GM19238 (cell line): ENCODE data around the gene ERICH4.
"Not testable (repeated sequence)": the region's sequence is repeated elsewhere in the genome, so short reads cannot be mapped to it uniquely, and the experiment has no call there.

ENCODE experiments used
- DNase-seq: peaks from one replicate; pipeline ENCODE4 v3.0.0; 2011; ENCODE audit warnings: low spot score; ENCODE audit not compliant: insufficient read length

Gene ERICH4, protein sequence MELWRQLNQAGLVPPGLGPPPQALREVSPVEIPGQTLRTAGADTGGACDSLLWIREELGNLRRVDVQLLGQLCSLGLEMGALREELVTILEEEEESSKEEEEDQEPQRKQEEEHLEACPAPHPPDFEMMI

DNA sequence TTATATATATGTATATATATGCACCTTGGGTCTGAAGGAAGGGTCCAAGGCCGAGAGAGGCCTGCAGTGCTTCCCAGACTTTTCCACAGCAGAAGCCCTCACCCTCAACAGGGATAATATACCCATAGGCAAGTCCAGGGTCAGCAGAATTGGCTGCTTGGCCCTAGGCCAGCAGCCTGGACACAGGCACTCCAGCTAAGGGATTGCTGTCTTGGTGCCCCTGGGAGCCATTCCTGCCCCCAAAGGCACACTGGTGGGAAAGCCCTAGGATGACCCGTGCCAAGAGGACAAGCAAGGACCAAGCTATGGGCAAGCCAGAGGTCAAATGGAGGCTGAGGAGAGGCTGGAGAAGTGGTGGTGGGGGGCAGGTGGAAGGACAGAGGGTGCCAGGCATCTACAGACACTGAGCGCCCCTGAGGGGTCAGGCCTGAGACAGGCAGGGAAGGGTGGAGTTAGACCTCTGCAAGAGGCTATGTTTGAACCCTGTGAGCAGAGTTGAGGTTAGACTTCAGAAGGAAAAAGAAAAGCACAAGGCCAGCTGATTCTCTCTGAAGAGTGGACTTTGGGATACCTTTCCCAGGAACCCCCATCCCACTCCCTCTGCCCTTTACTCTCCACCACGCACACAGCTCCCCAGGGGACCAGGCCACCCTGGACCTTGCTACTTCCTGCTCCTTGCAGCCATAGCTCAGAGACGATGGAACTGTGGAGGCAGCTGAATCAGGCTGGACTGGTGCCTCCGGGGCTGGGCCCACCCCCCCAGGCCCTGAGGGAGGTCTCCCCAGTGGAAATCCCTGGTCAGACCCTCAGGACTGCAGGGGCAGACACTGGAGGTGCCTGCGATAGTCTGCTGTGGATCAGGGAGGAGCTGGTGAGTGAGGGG is at the start of gene ERICH4:
TSS of gene ERICH4 (plus strand) at position 684 of the 883 bp plus-strand sequence. CDS start at position 698, 14 bp downstream.
- DNase-seq = no peak

DNA sequence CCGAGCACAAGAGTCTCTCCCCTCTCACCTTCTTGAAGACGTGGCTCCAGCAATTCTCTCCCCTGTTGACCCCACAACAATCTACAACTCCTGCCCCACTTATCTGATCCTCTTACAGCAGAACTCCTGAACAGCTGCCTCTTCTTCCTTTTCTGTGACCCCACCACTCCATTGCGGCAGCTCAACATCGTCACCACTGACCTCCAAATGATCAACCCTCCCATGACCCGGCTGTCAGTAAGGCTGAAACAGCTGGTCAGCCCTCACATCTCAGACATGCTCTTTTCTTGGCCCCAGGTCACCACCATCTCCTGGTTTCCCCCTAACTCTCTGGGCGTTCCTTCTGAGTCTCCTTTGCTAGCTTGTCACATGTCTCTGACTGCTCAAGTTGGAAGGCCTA is 47.6 kb upstream of the ERICH4 start:
- DNase-seq = no peak

DNA sequence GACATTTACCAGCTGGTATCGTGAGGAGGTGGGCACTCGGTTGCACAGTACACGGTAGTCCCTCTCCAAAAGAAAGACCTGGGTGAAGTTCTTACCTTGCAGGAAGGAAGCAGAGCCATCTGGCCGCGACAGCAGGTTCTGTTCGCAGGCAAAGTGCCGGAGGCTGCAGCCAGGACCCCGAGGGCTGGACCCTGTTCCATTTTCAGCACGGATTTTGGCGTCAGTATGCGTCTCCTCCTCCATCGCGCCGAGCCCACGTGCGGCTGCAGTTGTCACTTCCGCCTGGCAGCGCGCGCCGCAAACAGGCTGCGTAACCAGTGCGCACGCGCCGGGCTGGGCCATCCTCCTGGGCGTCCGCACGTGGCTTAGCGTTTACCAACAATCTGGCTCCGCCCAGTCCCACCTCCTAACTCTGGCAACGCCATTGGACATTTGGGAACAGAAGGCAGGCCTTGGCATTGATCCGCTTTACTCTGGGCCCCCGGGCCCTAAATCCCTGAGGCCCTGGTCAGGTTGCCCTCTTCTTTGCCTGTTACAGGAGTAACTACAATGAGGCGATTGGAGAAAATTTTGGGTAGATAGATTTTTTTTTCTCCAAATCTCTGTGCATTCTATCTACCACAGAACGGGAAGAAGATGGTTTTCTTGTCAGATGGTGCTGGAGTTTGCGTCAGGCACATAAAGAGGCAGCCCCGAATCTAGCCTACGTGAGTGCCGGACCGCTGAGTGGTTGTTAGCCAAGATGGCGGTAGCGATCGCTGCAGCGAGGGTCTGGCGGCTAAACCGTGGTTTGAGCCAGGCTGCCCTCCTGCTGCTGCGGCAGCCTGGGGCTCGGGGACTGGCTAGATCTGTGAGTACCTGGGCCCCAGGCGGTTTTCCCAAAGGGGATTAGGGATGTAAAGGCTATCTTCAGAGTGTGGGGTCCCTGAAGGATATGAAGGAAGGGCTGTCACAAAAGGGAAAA is 45.6 kb upstream of the ERICH4 start, which contains the start of the genes BCKDHA and EXOSC5:
TSS of gene BCKDHA (plus strand) at position 733 of the 964 bp plus-strand sequence. CDS start at position 743, 10 bp downstream.
TSS of gene EXOSC5 (minus strand) at position 274 of the 964 bp plus-strand sequence. CDS start at position 243, 31 bp downstream.
- DNase-seq = peak; percentile 96

DNA sequence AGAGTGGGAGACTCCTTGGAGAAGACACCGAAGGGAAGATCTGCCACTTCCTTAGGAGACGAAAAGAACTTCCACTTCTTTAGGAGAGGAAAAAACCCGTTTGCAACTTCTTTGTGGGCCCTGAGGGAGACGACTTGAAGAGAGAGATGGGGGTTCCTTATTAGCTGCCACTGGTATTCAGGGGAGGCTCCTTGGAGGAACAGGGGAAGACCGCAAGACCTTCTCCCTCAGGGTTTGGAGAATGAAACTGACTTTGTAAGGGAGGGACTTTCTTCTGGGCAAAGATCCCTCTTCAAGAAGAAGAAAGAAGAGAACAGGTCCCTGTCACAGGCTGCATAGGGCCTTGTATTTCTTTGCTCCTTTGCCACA is 44.9 kb upstream of the ERICH4 start:
- DNase-seq = no peak

DNA sequence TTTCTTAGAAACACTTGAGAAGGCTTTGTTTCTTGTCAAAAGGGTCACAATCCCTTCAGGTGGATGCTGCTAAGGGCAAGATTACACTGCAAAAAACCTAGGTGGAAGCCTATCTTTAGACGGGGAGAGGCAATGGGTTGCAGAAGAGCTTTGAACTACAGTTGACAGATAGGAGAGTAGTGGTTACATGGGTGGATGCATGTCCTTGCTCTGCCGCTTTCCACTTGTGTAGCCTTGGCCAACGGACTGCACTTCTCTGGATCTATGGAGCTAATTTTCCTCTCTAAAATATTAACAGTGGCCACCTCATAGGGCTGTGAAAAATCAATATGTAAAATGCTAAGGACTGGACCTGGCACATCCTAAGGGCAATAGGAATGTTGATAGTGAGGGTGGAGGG is 44.4 kb upstream of the ERICH4 start:
- no peak for DNase-seq

DNA sequence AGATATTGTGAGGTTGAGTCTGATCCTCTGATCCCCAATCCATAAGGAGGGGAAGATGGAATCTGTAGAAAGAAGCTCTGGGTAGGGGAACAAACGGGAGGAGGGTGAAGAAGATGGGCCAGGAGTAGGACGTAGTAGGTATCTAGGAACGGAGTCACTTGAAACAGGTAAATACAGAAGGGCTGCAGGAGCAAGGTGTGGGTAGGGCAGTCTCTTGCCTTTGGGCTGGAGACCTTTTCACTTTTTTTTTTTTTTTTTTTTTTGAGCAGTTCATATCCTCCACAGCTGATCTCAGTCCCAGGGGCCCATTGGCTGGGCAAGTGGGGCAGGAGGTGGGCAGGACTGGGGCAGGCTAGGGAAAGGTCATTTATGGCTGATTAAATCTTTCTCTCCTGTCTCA is 43.9 kb upstream of the ERICH4 start:
- no peak for DNase-seq

DNA sequence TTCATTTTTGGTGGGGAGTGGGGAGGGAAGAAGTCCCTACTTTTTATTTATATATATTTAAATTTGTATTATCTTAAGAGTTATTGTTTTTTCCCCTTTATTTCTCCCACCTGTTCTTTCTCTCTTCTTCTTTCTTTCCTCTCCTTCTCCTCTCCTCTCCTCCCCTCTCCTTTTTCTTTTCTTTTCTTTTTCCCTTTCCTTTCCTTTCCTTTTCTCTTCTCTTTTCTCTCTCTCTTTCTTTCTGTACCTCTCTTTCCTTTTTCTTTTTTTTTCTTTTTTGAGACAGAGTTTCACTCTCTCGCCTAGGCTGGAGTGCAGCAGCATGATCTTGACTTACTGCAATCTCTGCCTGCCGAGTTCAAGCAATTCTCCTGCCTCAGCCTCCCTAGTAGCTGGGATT is 43.4 kb upstream of the ERICH4 start:
- DNase-seq = no peak

DNA sequence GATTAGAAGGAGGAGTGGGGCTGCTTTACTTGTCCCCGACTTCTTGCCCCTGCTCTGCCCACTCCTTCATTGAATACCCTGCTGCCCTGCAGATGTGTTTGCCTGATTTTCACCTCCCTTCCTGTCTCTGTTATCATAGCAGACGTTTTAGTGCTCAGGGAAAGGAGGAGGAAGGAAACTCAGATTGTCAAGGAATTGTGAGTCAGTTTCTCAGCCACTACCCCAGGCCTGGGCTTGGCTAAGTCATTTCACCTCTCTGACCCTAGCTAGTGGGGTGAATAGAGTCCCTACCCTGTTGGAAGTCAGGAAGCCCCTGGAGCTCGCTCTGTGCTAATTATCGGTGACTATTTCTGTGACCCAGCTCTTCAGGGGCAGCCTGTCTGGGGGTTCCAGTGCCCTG is 41.5 kb upstream of the ERICH4 start:
- DNase-seq = no peak

DNA sequence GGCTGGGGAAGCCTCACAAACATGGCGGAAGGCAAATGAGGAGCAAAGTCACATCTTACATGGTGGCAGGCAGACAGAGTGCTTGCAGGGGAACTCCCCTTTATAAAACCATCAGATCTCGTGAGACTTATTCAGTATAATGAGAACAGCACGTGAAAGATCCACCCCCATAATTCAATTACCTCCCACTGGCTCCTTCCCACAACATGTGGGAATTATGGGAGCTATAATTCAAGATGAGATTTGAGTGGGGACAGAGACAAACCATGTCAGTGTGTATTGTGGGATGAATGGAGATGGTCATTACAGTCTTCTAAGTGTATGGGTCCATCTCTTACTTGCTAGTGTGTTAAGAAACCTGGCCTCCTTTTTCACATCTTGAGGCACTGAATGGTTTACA is 40.9 kb upstream of the ERICH4 start:
- no peak for DNase-seq

DNA sequence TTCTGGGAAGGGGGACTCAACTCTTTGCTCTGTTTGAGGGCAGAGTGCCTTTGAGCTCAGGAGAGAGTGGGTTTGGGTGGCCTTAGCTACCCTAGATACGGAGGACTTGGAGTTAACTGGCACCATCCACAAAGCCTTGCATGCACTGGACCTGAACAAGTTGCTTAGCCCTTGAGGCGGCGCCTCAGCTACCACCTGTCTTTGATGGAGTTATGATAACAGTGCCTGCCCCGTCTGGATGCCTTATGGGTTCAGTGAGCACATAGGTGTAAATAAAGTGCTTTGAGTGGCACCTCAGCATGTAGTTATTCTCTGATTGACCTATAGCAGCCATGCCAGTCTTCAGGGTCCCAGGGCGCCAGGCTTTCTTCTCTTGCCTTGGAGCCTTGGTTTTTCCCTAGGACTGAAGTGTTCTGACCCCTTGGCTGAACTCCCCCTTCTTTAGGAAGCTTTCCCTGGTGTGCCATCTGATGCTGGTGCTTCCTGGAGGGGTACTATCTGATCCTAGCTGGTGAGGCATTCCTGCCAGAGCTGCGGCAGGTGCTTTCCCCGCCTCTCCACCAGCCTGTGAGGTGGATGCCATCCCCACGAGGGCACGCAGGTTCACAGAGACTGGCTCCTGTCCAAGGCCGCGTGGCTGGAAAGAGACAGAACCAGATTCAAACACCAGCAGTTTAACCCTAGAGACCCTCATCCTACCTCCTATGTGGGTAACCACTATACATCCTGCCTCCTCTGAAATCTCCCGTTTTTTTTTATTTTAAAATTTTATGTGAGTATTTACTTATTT is 39.6 kb upstream of the ERICH4 start:
- no peak for DNase-seq

DNA sequence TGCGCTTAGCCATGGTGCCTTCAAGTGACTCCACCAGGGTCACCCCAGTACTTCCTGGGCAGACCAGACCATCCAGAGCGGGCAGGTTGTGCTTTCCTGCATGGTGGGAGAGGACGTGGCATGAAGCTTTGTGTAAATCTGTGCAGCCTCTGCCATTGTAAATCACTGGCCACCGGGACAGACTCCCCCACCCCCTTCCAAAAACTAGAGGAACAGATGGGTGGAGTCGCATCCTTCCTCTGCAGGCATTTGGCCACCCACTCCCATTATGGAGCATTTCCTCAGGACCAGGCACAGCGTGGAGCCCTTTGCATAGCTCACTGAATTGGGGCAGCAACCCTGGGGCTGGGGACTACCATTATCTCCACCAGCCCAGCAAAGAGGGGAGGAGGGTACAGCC is 37.2 kb upstream of the ERICH4 start:
- no peak for DNase-seq

DNA sequence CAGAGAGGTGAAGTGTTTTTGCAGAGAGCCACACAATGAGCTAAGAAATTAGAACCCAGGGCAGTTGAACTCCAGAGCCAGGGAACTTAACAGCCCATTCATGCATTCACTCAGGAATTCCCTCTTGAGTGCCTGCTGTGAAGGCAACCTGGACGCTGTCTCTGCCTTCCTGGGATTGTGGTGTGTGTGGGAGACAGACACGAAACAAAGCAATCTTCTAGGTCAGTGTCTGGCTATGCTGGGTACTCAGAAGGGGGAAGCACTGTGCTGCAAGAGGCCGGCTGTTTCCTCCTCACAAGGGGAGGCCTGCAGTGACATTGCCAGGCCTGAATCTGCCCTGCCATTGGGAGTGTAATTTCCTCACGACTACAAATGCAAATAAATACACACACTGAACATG is 35.7 kb upstream of the ERICH4 start:
- no peak for DNase-seq

DNA sequence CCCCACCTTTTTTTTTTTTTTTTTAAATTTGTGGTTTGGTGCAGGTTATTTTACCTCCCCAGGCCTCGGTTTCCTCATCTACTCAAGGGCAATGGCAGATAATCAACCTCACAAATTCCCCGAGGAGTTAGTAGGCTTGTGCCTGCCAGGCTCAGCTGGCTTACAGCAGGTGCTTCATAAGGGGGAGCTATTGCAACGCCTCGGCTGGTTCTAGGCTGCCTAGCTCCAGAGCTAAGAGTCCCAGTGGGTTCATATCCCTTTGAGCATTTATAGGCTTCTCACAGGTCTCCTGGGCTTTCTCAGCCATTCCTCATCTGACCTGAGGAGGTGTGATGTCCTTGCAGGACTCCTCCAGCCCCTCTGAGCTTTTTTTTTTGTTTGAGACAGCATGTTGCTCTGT is 34.7 kb upstream of the ERICH4 start:
- no peak for DNase-seq

DNA sequence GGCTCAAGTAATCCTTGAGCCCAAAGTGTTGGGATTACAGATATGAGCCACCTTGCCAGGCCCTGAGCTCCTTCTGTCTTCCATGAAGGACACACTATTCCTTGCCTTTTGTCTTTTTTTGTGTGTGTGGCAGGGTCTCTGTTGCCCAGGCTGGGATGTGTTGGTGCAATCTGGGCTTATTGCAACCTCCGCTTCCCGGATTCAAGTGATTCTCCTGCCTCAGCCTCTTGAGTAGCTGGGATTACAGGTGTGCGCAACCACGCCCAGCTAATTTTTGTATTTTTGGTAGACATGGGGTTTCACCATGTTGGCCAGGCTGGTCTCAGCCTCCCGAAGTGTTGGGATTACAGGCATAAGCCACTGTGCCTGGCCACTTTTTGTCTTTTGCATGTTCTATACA is 34.1 kb upstream of the ERICH4 start:
- DNase-seq = not testable (repeated sequence)

DNA sequence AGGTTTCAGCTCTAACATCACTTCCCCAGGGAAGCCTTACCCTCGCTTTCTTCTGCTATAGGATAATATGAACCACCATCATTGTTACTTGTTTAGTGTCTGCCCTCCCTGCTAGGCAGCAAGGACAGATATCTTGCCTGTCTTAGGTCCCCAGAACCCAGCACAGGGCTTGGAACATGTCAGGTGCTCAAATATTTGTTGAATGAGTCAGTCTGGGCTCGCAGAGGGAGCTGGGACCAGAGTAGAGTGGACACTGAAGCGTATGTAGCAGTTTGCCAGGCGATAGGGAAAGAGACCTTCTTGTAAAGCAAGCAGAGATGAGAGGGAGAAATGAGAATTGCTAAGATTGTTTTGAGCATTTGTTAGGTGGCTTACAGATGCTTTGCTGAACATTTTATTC is 33.7 kb upstream of the ERICH4 start:
- DNase-seq = no peak

DNA sequence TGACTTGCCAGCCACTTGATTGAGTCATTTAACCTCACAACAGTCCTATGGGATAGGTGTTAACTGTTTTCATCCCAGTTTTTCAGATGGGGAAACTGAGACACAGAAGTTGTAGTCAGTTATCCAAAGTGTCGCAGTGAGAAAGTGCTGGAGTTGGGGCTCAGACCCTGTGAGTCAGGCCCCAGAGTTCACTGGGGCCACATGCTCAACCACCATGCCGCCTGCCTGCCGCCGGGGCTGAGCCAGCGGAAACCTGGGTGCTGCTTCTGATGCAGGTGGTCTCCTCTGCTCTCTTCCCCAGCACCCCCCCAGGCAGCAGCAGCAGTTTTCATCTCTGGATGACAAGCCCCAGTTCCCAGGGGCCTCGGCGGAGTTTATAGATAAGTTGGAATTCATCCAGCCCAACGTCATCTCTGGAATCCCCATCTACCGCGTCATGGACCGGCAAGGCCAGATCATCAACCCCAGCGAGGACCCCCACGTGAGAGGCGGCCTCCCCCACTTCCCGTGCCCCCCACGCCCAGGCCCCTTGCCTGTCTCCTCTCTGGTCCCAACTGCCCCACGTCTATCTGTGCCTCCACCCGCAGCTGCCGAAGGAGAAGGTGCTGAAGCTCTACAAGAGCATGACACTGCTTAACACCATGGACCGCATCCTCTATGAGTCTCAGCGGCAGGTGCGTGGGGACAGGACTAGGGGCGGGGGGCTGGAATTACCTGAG is 32.5 kb upstream of the ERICH4 start:
- no peak for DNase-seq

DNA sequence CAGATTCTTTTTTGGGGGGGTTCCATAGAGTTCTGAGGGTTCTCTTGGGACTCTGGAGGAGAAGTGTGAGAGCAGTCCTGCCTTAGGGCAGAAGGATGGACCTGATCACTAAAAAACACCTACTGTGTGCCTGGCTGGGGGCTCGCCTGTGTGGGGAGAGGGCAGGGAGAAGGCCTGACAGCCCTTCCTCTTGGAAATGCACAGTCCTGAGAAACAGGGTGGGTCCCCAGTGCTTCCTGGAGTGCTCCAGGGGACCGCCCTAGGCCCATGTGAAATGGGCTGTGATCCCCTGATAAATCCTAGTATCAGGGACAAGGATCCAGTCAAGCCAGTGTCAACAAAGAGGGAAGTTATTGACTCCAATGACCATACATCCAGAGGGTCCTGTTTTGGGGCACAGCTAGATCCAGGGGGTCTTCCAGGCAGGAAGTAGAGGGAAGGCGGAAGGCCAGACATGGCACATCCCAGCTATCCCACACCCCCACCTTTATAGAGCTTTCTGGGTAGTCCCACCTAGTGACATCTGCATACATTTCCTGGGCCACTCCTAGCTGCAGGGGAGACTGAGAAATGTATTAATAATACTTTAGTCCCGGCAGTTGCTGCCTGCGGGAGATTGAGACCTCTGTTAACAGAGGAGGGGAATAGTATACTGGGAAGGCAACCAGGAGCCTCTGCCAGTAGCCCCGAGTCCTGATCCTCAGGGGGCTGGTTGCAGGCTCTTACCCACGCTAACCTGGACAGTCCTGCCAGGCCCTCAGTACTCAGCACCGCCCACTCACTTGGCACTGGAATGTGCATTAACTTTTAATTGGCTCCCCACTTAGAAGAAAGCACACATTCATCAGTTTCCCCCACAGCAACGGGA is 31.6 kb upstream of the ERICH4 start:
- no peak for DNase-seq

DNA sequence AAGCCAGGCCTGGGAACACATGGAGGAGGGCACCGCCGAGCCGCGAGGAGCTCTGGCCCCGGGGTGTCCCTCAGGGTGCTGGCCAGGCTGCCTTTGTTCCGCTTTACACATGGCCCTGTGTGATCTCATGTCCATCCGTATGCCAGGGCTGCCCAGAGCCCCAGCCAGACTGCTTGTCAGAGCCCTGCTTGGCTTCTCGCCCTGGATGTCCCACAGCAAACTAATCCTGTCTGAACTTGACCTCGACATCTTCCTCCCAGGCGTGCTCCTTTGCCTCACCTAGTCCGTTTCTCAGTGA is 31.0 kb upstream of the ERICH4 start:
- no peak for DNase-seq

DNA sequence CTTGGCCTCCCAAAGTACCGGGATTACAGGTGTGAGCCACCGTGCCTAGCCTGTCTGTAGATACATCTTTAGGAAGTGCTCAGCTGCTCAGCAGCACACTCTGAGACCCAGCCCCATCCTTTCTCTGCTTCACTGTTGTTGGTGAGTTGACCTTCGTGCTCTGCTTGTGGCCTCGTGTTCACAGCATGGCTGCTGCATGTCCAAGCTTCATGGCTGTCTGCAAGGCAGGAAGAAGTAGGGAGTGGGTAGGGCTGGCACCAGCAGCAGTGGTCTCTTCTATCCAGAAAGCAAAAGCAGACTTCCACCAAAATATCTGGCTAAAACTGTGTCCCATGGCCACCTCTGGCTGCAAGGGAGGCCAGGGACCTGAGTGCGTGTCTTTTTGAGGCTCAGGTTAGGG is 30.0 kb upstream of the ERICH4 start:
- no peak for DNase-seq

DNA sequence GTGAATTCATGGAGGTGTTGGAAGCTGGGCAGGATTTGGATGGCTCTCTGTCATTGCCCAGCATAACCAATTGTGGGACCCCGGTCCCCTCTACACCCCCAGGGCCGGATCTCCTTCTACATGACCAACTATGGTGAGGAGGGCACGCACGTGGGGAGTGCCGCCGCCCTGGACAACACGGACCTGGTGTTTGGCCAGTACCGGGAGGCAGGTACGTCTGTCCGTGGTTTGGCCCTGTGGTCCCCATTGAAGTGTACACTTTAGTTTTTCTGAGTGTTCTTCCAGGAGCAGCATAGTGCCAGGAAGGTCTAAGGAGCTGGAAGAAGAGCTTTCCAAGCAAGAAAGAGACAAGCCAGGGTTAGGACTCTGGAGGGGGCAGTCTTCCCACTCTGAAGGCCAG is 29.0 kb upstream of the ERICH4 start:
- DNase-seq = no peak
